T-helper 9 cell (primary cell): ENCODE measurements around the gene UNC5A.

Experiments
- DNase-seq: peaks from one replicate; pipeline ENCODE4 v3.0.0-alpha.2; 2020

The UNC5A gene

DNA sequence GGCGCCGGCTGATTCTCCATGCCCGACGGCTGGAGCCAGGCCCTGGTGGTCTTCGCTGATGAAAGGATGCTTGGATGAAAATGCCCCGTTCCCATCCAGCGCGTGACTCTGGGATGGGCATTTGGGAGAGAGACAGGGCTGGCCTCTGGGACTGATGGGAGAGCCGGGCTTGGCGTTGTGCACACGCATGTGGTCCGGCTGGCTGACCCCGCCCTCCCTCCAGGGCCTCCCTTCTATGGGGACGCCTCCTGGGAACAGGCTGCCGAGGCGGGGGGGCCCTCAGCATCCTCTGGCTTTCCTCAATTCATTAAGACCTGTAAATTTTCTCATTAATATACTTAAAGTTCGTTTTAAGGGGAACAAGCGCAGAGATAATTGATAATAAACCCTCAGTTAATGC, 36.8 kb downstream of the UNC5A start:
- no peak for DNase-seq

- no peak for DNase-seq
These were observed 37.4 kb downstream of the UNC5A start for GRCh38 chr5:176847726-176848290.

DNA sequence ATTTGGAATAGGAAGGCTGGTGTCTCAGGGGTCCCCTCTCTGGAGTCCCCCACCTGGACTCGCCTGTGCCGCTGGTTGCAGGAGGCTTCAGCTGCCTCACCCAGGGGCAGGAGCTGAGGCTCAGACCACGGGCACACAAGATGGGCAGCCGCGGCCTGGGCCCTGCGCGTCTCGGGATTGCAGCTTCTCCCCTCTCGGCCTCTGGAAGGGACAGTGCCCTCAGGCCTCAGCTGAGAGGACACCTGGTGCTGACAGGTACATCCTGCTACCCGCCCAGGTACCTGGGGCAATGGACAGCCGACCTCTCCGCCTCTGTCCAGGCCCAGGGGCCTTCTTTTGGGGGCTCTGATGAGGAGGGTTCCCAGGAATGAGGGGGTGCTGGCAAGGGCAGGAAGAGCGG, 38.3 kb downstream of the UNC5A start:
- DNase-seq: no peak

GRCh38 chr5:176849611-176850227, 39.4 kb downstream of the UNC5A start:
- DNase-seq: no peak

DNA sequence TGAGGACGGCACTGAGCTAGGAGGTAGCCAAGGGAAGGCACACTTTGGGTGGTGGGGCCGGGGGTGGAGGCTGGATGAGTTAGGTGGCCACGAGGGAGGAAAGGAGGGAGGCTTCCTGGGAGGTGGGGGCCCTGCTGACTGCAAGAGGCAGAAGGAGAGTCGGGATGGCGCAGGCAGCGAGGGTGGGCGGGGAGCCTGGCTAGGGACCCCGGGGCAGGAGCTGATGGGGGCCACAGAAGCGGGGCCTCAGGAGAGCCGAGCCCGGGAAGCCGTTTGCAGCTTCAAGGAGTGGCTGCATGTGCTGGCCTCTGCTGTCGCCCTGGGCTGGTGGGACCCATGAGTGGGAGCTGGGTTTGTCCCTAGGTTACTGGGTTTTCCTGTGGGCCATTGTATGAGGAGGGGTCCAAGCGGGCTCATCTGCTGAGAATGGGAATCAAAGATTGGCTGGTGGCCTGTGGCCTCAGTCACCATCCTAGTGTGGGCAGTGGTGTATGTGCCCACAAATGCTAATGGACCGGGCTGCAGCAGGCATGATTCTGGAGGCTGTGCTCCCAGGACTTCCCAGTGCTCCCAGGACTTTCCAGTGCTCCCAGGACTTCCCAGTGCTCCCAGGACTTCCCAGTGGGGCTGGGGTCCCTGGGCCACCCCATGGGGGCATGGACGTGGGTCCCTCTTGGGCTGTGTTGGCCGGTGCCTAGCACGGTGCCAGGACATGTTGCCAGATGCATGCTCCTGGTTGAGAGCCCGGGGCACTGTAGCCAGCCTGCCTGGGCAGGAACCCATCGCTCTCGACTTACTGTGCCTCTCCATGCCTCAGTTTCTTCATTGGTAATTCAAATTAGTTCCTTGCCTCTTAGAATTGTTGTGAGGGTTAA, 40.2 kb downstream of the UNC5A start:
- DNase-seq: no peak

DNA sequence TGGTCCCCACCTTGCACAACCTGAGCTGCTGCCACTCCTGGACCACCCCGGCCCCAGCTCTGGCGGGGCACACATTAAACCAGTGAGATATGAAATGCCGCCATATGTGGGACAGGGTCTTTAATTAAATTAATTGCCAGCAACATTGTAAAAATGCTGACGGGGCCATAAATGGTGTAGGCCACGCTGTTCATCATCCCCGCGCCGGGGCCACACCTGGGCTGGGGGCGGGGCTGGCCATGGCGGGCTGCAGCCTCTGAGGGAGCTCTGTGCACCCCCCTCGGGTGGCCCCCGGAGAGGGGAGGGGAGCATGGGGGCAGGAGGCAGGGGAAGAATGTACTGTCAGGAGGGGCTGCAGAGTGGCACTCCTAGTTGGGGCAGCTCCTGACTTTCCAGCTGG, 41.0 kb downstream of the UNC5A start:
- no peak for DNase-seq

DNA sequence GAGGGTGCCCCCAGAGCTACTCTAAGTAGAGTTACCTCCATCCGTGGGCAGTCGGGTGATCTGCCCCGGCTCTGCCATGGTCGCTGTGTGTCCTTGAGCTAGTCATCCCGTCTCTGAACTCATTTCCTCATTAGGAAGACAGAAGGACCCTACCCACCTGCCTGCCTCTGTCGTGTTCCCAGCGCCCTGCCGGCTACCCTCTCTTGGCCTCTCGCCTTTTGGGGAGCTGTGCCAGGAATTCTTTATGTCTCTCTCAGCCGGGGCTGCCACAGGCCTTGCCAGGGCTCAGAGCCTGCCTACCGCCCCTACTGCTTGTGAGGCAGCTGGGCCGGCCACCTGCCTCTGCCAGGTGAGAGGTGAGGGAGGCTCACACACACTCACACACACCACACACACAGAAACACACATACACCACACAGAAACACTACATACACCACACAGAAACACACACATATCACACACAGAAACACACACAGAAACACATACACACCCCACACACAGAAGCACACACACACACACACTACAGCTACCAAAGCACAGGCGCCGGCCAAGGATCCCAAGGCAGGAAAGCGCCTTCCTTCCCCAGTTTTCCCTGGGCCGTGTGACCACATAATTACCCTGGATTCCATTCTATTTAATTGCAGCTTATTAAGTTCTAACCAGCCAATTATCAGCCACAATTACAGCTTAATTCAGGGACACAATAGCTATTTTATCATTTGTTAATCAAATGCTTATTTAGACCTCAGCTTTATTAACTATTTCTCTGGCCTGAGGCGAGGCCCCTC, 41.7 kb downstream of the UNC5A start:
- no peak for DNase-seq

DNA sequence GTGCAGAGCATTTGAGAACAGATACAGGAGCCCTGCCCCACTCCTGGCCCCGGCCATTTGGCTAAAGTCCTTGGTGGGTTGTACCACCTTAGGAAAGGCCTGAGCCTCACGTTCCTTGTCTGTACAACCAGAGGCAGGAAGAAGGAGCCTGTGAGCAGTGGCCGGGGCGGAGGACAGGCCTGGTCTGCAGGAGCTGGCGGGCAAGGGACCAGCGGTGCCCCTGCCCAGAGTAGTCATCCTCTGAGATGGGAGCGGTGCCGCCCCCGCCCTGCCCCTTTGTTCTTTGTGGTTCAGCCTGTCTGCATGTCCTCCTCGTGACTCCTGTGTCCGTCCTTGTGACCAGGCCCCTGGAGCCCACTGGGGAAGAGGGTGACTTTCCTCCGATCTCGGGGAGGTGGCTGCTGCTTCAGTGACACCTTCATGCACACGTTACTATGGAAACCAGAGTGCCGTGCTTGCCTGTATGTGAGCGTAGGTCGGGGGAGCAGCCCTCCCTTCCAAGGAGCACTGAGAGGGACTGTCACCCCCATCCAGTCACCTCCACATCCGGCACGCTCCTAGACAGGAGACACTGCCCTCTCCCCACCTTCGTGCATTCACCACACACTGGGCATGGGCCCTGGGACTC, 42.9 kb downstream of the UNC5A start:
- DNase-seq: no peak

DNA sequence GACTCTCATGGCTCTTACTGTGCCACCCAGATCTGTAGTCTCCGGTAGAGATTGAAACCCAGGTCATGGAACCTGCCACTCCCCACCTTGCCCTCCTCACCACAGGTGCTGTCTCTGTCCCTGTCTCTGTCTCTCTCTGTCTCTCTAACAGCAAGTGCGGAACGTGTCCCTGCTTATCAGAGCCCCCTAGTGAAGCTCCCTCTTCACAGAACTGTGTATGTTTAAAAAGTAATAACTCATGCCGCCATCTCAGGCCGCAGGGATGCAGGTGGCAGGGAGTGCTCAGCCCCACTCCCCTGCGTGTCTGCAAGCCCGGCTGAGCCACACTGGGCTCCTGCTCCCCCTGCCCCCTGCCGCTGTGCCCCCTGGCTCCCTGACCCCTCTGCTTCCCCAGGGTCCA, 43.8 kb downstream of the UNC5A start:
- no peak for DNase-seq

DNA sequence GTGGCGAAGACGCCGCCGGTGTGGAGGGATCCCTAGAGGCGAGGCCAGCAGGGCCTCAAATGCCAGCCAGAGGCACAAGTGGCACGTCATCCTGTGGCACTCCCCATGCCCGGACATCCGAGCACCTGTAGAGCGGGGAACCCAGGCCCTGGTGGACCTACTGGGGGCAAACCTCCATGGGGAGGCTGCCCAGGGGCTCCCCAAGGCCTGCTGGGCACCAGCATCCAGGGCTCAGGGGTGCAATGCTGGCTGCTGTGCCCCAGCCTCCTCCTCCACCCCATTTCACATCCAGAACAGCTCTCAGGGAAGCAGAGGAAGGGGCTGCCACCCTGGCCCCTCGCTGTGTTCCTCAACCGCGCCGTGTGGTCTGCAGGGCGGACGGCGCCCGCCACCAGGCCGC, 45.2 kb downstream of the UNC5A start:
- DNase-seq: no peak

GRCh38 chr5:176856746-176857145, 46.4 kb downstream of the UNC5A start:
- no peak for DNase-seq

GRCh38 chr5:176857216-176857893, 47.0 kb downstream of the UNC5A start:
- DNase-seq: no peak

DNA sequence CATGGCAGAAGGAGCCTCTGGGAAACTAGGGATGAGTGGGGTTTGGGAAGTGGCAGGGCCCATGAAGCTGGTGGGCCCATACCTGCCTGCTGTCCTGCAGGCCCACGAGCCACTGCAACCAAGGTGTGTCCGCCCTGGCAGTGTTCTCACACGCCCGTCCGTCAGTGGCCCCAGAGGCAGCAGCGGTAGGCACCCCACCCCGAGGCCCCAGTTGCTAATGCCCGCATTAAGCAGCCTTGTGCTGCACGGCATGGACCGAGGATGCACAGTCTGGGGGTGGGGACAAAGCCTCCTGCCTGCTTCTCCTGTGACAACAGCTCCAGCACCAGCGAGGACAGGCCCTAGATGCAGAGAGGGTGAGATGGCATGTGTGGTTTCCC, 47.5 kb downstream of the UNC5A start:
- DNase-seq: no peak

DNA sequence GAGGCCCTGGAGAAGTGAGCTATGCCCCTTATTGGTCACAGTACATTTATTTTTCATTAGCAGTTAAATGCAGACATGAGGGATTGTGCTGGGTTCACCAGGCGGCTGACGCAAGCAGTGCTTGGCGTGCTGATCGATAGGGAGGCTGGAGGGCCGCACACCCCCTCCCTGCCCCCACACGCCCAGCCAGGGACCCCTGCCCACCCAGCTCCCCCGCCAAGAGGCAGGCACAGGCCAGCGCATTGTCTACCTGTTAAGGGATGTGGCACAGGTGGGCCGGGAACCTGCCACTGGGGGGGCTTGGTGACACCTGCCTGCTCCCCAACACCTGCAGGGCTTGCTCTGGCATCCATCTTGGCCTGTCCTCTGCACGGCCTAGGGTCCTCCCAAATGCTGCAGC, 49.6 kb downstream of the UNC5A start:
- DNase-seq: no peak

DNA sequence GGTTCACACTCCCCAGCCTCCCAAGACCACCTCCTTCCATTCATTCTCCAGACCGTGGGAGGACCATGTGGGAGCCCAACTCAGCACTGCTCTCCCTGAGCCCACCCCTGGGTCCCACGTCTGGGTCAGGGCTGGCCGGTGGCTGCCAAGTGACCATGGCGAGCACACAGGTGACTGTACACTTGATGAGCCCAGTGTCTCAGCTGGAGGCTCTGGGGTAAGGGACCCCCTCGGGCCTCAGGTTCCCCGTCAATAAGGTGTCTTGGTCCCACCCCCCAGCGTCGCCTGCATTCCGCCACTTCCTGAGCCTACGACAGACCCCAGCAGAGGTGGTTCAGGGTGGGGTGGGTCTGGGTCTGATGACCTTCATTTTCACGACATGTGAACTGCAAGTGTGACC, 50.0 kb downstream of the UNC5A start:
- no peak for DNase-seq

DNA sequence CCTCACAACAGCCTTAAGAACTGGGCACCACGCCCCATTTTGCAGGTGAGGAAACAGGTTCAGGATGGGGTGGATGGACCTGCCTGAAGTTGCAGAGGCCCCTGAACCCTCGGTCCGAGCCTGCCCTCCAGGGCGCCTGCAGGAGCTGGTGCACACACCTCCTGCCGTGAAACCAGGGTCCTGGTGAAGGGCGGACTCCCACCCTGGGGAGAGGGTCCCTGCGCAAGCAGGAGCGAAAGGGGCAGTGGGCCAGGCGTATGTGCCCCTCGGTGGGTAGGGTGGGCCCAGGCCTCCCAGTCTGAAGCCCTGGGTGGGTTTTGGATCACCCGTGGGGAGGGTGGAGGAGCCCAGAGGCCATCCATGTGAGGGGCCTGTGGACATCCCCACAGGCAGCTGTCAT, 50.9 kb downstream of the UNC5A start:
- DNase-seq: no peak

DNA sequence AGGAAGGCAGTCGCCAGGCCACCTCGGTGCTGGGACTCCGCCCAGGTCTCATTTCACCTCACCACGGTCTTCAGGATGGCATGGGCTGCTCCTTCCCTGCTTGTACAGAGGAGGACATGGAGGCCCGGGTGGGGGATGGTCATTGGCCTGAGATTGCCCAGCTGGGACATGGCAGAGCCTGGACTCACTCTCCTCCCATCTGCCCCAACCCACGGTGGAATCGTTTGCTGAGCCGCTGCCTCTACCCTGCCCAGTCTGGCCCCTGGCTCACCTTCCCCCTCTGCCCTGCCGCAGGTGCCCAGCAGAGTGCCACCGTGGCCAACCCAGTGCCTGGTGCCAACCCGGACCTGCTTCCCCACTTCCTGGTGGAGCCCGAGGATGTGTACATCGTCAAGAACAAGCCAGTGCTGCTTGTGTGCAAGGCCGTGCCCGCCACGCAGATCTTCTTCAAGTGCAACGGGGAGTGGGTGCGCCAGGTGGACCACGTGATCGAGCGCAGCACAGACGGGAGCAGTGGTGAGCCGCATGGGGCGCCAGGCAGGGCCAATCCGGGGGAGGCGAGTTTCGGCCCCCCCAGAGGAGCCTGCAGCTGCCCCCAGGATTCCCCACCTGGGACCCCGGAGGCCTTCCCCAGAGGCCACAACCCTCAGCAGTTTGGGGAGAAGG, 52.1 kb downstream of the UNC5A start:
- no peak for DNase-seq

GRCh38 chr5:176863041-176863764, 52.8 kb downstream of the UNC5A start:
- DNase-seq: no peak

- DNase-seq: no peak
These were observed 53.4 kb downstream of the UNC5A start for GRCh38 chr5:176863765-176864098.

DNA sequence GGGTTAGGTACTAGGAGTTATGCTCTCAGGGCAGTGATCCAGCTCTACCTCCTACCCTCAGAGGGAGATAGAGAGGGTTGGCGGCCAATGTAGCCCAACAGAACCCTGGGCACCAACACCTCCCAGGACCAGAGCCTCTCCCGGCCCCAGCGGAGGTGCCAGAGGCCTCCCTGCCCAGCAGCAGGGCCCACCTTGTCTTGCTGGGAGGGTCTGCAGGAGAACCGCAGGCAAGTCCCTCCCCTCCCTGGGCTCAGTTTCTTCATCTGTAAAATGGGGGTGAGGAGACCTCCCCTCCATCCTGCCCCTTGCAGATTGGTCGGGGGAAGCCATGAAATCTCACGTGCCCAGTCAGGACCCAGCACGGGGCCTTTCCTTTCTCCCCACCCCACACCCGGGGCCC, 54.4 kb downstream of the UNC5A start:
- DNase-seq: no peak

GRCh38 chr5:176865964-176866363, 55.6 kb downstream of the UNC5A start:
- DNase-seq: no peak
